HL-60 (cell line): ENCODE data around the gene SSTR4.
"Not testable (repeated sequence)": the region's sequence is repeated elsewhere in the genome, so short reads cannot be mapped to it uniquely, and the experiment has no call there.

Experiments
- DNase-seq, 2 experiments: peaks; one replicate each; pipeline ENCODE4 v3.0.0-alpha.2; 2010 to 2020; ENCODE audit warnings: low read depth in 1 of 2, low spot score in 1 of 2
- H3K27ac ChIP-seq: fragments of 250-450 bp; sonication (Bioruptor Pico); replicated peaks from 2 replicates; pipeline ENCODE4 v1.5.1; 2020; ENCODE audit warnings: mild to moderate bottlenecking, moderate library complexity
- H3K27me3 ChIP-seq: fragments of 250-450 bp; sonication (Bioruptor Pico); 2 replicates; pipeline ENCODE4 v1.5.1; 2021; ENCODE audit warnings: mild to moderate bottlenecking, moderate library complexity; ENCODE audit not compliant: insufficient read depth, poor library complexity, severe bottlenecking
- H3K4me3 ChIP-seq: replicated peaks from 2 replicates; pipeline ENCODE4 v1.5.1; 2011; ENCODE audit warnings: mild to moderate bottlenecking, control low read depth, low read length; ENCODE audit not compliant: insufficient read depth
- GABPA ChIP-seq: IDR thresholded peaks from 2 replicates; pipeline ENCODE4 v1.6.1; 2012; ENCODE audit warnings: low read depth
- POLR2AphosphoS5 ChIP-seq: IDR thresholded peaks from 2 replicates; pipeline ENCODE4 v1.6.1; 2012; ENCODE audit warnings: low read depth
- REST ChIP-seq: IDR thresholded peaks from 2 replicates; pipeline ENCODE4 v1.6.1; 2012; ENCODE audit warnings: low read depth; ENCODE audit not compliant: insufficient replicate concordance
- SPI1 ChIP-seq: IDR thresholded peaks from 2 replicates; pipeline ENCODE4 v1.6.1; 2012; ENCODE audit warnings: low read depth, mild to moderate bottlenecking, borderline replicate concordance
- TF ChIP-seq, protein P1 (sequence below): IDR thresholded peaks from one replicate; pipeline ENCODE4 v1.5.1; 2011; ENCODE audit warnings: low read length, control low read depth, inconsistent platforms; ENCODE audit not compliant: insufficient read depth

SSTR4 gene

GRCh38 chr20:23025503-23025902, 9.6 kb upstream of the SSTR4 start:
- not testable (repeated sequence) for H3K4me3 ChIP-seq, H3K27me3 ChIP-seq
- peak; percentile 88 to 97 for DNase-seq
- H3K27ac ChIP-seq, result peak overlapping the region; percentile 77
- TF ChIP-seq GABPA (peak; percentile 62), POLR2AphosphoS5 (peak; percentile 75), SPI1 (peak; percentile 88; the same call in 1 of the 2 replicates)

GRCh38 chr20:23027721-23028120, 7.4 kb upstream of the SSTR4 start:
- DNase-seq, result peak in 1 of 2 experiments; percentile 81
- H3K4me3 ChIP-seq, result no peak overlapping the region
- no peaks in the 10 kb centered on the region for H3K27me3 ChIP-seq
- H3K27ac ChIP-seq, result peak overlapping the region; percentile 56
- peak; percentile 72; the same call in 1 of the 2 replicates for TF ChIP-seq SPI1
- no peak for TF ChIP-seq POLR2AphosphoS5

GRCh38 chr20:23028392-23028791, 6.7 kb upstream of the SSTR4 start:
- no peak overlapping the region for H3K4me3 ChIP-seq
- no peaks in the 10 kb centered on the region for H3K27me3 ChIP-seq
- no peak for TF ChIP-seq REST
- H3K27ac ChIP-seq, result 0 out of 2 replicates have a peak overlapping the region, but pooled peaks have one; percentile 9
- DNase-seq, result no peak

DNA sequence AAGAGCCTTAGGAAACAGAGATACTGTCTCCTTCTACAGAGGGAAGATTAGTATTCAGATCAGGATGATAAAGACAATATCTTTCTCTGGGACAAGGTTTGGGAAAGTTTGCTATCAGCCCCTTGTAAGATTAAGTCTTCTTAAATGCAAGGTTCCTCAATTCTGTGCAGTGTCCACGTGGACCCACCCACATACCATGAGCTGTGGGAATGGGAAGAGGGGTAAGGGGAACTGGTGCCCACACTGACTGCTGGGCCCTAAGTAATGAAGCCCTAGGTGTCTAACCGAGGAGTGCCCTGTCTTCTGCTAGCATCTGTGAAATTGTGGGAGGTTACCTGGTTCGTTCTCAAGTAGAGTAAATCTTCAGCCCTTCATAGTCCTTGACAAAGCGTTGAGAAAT, 5.8 kb upstream of the SSTR4 start:
- Histone ChIP-seq H3K27me3 (no peaks in the 10 kb centered on the region), H3K27ac (0 out of 2 replicates have a peak overlapping the region, but pooled peaks have one; percentile 1)
- 0 out of 2 replicates have a peak, but pooled peaks have one; percentile 20 for TF ChIP-seq SPI1
- TF ChIP-seq, protein P1, sequence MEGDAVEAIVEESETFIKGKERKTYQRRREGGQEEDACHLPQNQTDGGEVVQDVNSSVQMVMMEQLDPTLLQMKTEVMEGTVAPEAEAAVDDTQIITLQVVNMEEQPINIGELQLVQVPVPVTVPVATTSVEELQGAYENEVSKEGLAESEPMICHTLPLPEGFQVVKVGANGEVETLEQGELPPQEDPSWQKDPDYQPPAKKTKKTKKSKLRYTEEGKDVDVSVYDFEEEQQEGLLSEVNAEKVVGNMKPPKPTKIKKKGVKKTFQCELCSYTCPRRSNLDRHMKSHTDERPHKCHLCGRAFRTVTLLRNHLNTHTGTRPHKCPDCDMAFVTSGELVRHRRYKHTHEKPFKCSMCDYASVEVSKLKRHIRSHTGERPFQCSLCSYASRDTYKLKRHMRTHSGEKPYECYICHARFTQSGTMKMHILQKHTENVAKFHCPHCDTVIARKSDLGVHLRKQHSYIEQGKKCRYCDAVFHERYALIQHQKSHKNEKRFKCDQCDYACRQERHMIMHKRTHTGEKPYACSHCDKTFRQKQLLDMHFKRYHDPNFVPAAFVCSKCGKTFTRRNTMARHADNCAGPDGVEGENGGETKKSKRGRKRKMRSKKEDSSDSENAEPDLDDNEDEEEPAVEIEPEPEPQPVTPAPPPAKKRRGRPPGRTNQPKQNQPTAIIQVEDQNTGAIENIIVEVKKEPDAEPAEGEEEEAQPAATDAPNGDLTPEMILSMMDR, result no peak
- TF ChIP-seq REST, result no peak

GRCh38 chr20:23031346-23031745, 3.8 kb upstream of the SSTR4 start:
- Histone ChIP-seq H3K4me3 (no peak overlapping the region), H3K27me3 (no peaks in the 10 kb centered on the region), H3K27ac (no peak overlapping the region)
- TF ChIP-seq, protein P1, result no peak
- TF ChIP-seq REST (no peak), GABPA (no peak), SPI1 (no peak), POLR2AphosphoS5 (no peak)
- DNase-seq, result no peak

More for the DNA sequence above, 5.8 kb upstream of the SSTR4 start:
- H3K4me3 ChIP-seq, result no peak overlapping the region
- peak in 1 of 2 experiments; percentile 43 for DNase-seq
